Testis (tissue), 3 donors: ENCODE measurements around the gene GPR26. TPM values are rescaled to one million over a fixed set of nuclear protein-coding genes. Genes with fewer than 3 reads are reported as not detected.

ENCODE experiments used
- DNase-seq: peaks from one replicate; pipeline ENCODE4 v3.0.0-alpha.2; 2019
- H3K27ac ChIP-seq, 2 donors: fragments of 200-600 bp; sonication (generic); one replicate each; pipeline ENCODE4 v1.5.1; 2019
- H3K27me3 ChIP-seq: fragments of 200-600 bp; sonication (generic); one replicate; pipeline ENCODE4 v1.5.1; 2019
- H3K36me3 ChIP-seq: fragments of 200-600 bp; sonication (generic); one replicate; pipeline ENCODE4 v1.5.1; 2017; ENCODE audit warnings: low read depth; ENCODE audit errors: missing control alignments
- H3K4me1 ChIP-seq: fragments of 200-600 bp; sonication (generic); one replicate; pipeline ENCODE4 v1.5.1; 2019
- H3K4me3 ChIP-seq, 2 donors: fragments of 200-600 bp; sonication (generic); one replicate each; pipeline ENCODE4 v1.5.1; 2017 to 2019
- H3K9me3 ChIP-seq: fragments of 200-600 bp; sonication (generic); one replicate; pipeline ENCODE4 v1.5.1; 2017
- POLR2A ChIP-seq: fragments of 450-650 bp; IDR thresholded peaks from one replicate; pipeline ENCODE4 v1.6.1; 2017; ENCODE audit warnings: antibody characterized with exemption, mild to moderate bottlenecking, moderate library complexity
- WGBS, 2 donors: methylation state at CpG; one replicate each; pipeline ENCODE4 v1.1.5; 2018; 5-methylcytosine and 5-hydroxymethylcytosine counted together
- intact Hi-C: fragments of 100-400 bp; cut with DNase I; formaldehyde crosslinking; loops from one replicate; pipeline ENCODE4 v1.15.1; 2023; ENCODE audit warnings: low total_unique reads
- polyA plus RNA-seq: library from polyadenylated mRNA; stranded (reverse); fragments of 350-450 nt; fragmentation: Illumina TruSeq; extraction: RNeasy Lipid Tissue Mini Kit (QIAGEN cat#74804); gene quantifications from one replicate; pipeline ENCODE4 v1.2.3, GENCODE V29; 2014; ENCODE audit warnings: low read depth, low replicate concordance; ENCODE audit not compliant: insufficient read depth
- total RNA-seq, 2 donors: library from RNA; depleted of rRNA; stranded (reverse); fragments of >200 nt; gene quantifications; one replicate each; pipeline ENCODE4 v1.2.3, GENCODE V29; 2016
- TF ChIP-seq, protein P1 (sequence below), 3 experiments: fragments of 450-650 bp in 2 of 3; fragments of 200-600 bp in 1 of 3; sonication (generic) in 1 of 3; IDR thresholded peaks; one replicate each; pipeline ENCODE4 v1.5.1; 2016 to 2019; ENCODE audit warnings: antibody characterized with exemption in 3 of 3, mild to moderate bottlenecking in 2 of 3, moderate library complexity in 1 of 3

The GPR26 gene
- total and polyA plus RNA-seq, 3 donors from 2014 or later = 0.15 to 0.37 (median 0.31) TPM

DNA sequence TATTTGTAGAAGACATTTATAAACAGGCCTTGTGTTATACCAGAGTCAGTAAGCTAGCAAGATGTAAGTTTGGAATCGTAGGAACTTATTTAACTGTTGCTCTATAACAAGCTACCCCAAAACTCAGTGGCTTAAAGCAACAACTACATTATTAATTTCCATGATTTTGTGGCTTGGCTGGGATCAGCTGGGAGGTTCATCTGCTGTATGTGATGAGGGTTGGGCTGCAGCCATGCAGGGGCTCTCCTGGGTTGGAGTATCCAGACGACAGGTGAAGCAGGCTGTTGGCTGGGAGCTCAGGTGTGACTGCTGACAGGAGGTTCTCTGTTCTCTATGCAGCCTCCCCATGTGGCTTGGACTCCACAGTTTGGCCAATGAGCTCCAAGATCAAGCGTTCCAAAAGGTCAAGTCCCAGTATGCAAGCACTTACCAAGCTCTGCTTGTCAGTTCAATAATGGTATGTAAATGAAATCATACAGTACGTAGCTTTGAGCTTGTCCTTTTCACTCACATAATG lies 52.4 kb downstream of the GPR26 start:
- intact Hi-C loops = no loop called here
- no peak for DNase-seq
- WGBS, 2 donors = 83 to 92% methylated on average over 4 of the region's 4 CpGs
- H3K27me3 ChIP-seq = no peaks in the 10 kb centered on the region
- no peaks in the 10 kb centered on the region for H3K36me3 ChIP-seq
- H3K9me3 ChIP-seq = no peaks in the 10 kb centered on the region
- no peak overlapping the region for H3K4me3 ChIP-seq
- TF ChIP-seq, protein P1, sequence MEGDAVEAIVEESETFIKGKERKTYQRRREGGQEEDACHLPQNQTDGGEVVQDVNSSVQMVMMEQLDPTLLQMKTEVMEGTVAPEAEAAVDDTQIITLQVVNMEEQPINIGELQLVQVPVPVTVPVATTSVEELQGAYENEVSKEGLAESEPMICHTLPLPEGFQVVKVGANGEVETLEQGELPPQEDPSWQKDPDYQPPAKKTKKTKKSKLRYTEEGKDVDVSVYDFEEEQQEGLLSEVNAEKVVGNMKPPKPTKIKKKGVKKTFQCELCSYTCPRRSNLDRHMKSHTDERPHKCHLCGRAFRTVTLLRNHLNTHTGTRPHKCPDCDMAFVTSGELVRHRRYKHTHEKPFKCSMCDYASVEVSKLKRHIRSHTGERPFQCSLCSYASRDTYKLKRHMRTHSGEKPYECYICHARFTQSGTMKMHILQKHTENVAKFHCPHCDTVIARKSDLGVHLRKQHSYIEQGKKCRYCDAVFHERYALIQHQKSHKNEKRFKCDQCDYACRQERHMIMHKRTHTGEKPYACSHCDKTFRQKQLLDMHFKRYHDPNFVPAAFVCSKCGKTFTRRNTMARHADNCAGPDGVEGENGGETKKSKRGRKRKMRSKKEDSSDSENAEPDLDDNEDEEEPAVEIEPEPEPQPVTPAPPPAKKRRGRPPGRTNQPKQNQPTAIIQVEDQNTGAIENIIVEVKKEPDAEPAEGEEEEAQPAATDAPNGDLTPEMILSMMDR (IDR thresholded peaks at IDR 0.05) = no peak
- no peak for TF ChIP-seq POLR2A
- no peaks in the 10 kb centered on the region for H3K4me1 ChIP-seq
- H3K27ac ChIP-seq = no peak overlapping the region

DNA sequence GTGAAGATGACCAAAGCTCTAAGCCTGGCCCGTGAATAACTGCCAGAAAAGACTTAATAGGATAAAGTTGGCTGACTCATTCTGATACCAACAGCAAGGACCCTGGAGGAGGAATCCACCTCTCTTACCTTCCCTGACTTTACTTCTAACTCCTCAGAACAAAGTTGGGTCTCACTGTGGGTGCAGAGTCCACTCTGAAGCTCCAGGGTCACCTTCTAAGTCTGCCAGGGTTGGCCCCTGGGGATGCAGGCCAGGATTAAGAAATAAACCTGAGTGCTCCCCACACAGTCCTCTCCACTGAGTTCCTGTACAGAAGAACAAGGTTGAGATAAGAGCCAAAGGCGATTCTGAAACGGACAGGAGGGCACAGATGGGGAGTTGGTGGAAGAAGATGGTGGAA lies 54.4 kb downstream of the GPR26 start:
- H3K36me3 ChIP-seq = no peaks in the 10 kb centered on the region
- H3K27me3 ChIP-seq = no peaks in the 10 kb centered on the region
- no peak overlapping the region for H3K4me3 ChIP-seq
- intact Hi-C loops = no loop called here
- H3K27ac ChIP-seq = no peak overlapping the region
- 68 to 76% methylated on average over 3 of the region's 3 CpGs for WGBS, 2 donors
- TF ChIP-seq, protein P1 (IDR thresholded peaks at IDR 0.05) = no peak
- TF ChIP-seq POLR2A = no peak
- H3K9me3 ChIP-seq = no peaks in the 10 kb centered on the region
- no peaks in the 10 kb centered on the region for H3K4me1 ChIP-seq
- no peak for DNase-seq

GRCh38 chr10:123721441-123722049 lies 55.4 kb downstream of the GPR26 start:
- no peak overlapping the region for H3K27ac ChIP-seq
- H3K4me1 ChIP-seq = no peaks in the 10 kb centered on the region
- H3K9me3 ChIP-seq = no peaks in the 10 kb centered on the region
- 79 to 80% methylated on average over 7 to 9 of the region's 9 CpGs for WGBS, 2 donors
- no peak overlapping the region for H3K4me3 ChIP-seq
- no peak for TF ChIP-seq POLR2A
- TF ChIP-seq, protein P1 (IDR thresholded peaks at IDR 0.05) = no peak
- intact Hi-C loops = no loop called here
- DNase-seq = no peak
- no peaks in the 10 kb centered on the region for H3K36me3 ChIP-seq
- no peaks in the 10 kb centered on the region for H3K27me3 ChIP-seq

DNA sequence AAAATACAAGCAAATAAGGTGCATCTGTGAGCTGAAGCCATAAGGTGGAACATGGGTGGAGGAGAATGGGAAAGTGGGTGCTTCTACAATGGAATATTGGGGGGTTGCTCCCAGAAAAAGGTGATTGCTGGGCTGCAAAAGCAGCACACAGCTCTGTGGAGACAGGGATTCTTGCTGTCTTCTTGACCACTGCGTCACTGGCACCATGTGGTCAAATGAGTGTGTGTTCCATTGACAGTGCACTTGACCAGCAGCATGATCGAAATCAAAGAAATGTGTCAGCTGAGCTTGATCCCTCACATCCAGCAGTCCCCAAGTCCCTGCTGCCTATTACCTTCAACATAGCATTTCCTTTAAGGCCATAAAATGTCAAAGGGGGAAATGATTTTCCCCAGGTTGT lies 56.2 kb downstream of the GPR26 start:
- Histone ChIP-seq H3K36me3 (no peaks in the 10 kb centered on the region), H3K27ac (no peak overlapping the region), H3K27me3 (no peaks in the 10 kb centered on the region), H3K9me3 (no peaks in the 10 kb centered on the region), H3K4me1 (no peaks in the 10 kb centered on the region), H3K4me3 (no peak overlapping the region)
- 83 to 95% methylated on average over 2 of the region's 2 CpGs for WGBS, 2 donors
- intact Hi-C loops = no loop called here
- no peak for TF ChIP-seq POLR2A
- TF ChIP-seq, protein P1 (IDR thresholded peaks at IDR 0.05) = no peak
- DNase-seq = no peak

GRCh38 chr10:123724747-123725146 lies 58.6 kb downstream of the GPR26 start:
- H3K4me1 ChIP-seq = no peaks in the 10 kb centered on the region
- H3K36me3 ChIP-seq = no peaks in the 10 kb centered on the region
- no peaks in the 10 kb centered on the region for H3K9me3 ChIP-seq
- DNase-seq = no peak
- H3K27me3 ChIP-seq = no peaks in the 10 kb centered on the region
- 70 to 73% methylated on average over 10 to 12 of the region's 12 CpGs for WGBS, 2 donors
- H3K27ac ChIP-seq = no peak overlapping the region
- intact Hi-C loops = no loop called here
- no peak for TF ChIP-seq POLR2A
- TF ChIP-seq, protein P1 (IDR thresholded peaks at IDR 0.05) = no peak
- no peak overlapping the region for H3K4me3 ChIP-seq
